Measurements from ENCODE around the gene SPPL2B.
A peak's percentile ranks its signal among the peaks of the same experiment; 100 is the strongest.
"Not testable (repeated sequence)": the region's sequence is repeated elsewhere in the genome, so short reads cannot be mapped to it uniquely, and the experiment has no call there.

Gene SPPL2B

DNA sequence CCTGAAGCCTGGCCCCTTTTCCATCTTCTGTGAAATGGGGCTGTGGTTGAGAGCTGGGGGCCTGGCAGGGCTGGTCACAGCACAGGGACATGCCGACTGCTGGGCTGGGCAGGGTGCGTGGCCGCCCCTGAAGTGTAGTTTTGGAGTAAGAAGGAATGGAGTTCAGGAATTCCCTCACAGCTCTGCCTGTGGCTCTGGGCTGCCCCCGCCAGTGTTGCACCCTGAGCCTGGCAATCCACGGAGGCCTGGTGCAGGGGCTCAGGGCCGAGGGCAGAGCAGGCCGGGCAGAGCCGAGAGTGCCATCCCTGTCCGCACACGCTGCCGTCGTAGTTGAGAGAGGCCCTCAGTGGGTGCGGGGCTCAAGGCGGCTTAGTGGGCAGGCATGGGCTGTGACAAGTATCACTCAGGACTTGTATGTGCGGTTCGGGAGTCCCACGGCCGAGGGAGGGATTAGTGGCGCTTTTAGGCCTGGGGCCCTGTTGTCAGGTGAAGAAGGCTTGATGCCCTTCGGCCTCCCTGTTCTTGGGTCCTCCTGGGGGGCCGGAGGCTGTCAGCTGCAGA lies 9.7 kb downstream of the SPPL2B start:
- no peak for DNase-seq (ENCODE audit: low read depth)

DNA sequence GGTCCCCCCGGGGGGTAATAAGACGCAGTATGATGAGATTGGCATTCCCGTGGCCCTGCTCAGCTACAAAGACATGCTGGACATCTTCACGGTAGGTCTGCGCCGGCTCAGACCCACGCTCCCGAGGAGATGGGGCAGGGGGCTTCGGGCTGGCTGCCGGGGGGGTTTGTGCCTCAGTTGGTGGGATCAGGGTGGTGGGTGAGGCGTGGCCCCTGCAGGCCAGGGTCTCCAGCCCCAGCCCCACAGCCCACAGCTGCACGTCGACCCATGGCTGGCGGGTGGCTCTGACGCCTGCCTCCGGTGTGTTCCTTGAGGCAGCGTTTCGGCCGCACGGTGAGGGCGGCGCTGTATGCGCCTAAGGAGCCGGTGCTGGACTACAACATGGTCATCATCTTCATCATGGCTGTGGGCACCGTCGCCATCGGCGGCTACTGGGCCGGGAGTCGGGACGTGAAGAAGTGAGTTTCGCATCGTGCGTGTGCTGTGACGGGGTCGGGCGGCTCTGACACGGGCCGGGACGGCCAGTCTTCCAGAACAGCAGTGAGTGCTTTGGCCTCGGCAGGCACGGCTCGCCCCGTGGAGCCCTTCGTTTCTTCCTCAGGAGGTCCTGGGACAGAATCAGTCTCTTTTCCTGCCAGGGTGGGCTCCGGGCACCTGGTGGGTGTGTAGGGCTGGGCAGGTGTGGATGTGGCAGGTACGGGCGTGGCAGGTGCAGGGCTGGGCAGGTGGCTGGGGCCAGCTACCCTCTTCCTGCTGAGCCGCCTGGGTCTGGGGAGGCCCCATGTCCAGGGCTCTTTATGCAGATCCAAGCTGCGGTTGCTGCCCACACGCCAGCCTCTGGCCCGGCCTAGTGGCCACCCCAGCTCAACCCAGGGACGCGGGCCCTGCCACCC lies 10.5 kb downstream of the SPPL2B start:
- no peak for DNase-seq (ENCODE audit: low read depth)

DNA sequence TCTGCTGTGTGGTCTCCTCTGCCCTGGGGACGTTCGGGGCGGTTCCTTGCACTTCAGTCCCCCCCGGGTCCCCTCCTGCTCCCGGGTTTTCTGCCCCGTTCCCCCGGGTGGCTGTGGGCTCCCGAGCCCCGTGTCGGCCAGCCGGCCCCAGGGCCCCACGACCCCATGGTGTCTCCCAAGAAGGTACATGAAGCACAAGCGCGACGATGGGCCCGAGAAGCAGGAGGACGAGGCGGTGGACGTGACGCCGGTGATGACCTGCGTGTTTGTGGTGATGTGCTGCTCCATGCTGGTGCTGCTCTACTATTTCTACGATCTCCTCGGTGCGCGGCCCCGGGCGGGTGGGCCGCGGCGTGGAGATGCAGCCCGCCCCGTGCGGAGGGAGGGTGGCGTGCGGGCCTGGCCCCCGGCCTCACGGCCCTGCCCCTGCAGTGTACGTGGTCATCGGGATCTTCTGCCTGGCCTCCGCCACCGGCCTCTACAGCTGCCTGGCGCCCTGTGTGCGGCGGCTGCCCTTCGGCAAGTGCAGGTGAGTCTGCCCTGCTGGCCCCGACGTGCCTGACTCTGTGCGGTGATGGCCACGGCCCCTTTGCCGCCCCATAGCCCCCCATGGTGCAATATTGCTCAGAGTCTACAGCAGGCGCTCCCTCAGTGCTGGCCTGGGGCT lies 11.3 kb downstream of the SPPL2B start:
- DNase-seq (ENCODE audit: low read depth), result no peak

DNA sequence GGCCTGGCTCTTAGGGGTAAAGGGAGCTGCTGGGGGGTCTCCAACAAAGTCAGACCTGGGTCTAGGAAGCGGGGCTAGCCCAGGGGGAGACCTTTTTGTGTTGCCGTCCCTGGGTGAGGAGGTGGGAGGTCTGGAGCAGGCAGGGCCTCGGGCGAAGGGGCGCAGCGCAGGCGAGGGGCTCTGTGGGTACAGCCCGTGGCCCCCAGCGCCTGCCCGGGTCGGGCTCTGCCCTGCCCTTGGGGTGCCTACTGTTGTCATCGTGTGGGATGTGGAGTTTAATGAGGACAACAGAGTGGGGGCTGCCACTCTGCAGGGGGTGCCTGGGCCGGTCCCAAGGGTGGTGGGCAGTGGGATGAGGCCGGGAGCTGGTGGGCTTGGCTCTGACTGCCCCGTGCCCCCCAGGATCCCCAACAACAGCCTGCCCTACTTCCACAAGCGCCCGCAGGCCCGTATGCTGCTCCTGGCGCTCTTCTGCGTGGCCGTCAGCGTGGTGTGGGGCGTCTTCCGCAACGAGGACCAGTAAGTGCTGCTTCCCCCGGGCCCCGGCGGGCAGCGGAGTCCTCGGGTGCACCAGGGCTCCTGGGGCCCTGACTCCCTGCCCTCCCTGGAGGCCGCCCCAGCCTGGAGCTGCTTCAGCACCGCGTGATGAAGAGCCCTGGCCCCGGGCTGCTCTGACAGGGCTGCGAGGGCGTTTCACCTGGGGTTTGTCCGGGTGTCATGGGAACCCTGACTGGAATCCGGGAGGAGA lies 12.2 kb downstream of the SPPL2B start:
- no peak for DNase-seq (ENCODE audit: low read depth)

DNA sequence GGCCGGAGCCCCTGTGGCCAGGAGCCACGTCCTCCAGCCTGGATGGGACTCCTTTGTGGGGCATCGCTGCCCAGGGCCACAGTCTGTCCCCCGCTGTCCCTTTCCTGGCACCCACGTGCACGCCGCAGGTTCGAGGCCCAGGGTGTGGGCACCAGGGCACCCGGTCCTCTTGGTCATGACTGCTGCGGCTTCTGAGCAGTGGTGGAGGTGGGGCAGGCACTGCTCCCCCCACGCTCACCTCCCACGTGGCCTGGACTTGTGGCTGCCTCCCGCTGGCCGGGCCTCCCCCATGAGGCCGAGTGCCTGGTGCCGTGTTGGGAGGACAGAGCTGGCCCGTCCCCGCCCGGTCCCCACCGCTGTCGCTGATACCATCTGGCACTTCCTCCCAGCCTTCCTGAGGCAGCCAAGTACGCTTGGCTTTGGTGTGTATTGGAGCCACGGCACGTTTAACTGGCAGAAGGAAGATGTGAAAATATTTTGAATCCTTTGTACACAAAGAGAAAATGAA lies 12.8 kb downstream of the SPPL2B start:
- peak; percentile 87 for DNase-seq (ENCODE audit: low read depth)

DNA sequence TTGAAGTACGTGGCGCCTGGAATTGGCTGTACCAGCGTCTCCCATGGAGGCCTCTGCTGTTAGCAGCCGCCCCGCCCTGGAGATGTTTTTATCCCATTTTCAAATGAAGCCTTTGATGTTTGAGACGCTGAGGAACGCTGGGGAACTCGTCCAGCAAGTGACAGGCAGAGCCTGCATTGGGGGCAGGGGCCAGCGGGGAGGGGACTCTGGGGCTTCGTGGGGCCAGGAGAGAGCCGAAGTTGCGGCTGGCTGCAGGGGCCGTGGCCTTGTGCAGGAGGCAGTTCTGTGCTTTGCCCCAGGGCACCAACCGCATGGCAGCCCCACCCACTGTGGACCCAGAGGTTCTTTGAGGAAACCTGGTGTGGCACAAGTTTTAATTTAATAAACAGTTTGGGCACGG lies 13.5 kb downstream of the SPPL2B start:
- DNase-seq (ENCODE audit: low read depth), result no peak

DNA sequence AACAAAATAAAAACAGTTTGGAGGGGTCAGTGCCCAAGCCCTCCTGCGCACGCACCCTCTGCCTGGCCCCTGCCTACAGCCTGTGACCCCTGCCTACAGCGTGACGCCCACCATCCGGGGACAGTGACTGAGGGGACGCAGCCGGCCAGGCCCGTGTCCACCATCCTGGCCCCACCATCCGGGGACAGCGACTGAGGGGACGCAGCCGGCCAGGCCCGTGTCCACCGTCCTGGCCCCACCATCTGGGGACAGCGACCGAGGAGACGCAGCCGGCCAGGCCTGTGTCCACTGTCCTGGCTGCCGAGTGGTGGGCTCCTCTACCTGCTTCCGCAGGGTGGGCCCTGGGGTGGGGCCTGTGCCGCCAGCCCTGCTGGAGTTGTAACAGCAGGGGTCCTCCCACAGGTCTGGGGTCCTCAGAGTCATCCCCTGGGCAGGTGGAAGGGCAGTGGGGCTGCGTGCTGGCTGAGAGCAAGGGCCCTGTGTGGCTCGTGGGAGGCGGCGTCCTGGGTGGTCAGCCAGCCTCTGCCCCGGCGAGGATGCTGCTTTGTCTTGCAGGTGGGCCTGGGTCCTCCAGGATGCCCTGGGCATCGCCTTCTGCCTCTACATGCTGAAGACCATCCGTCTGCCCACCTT lies 14.3 kb downstream of the SPPL2B start:
- no peak for DNase-seq (ENCODE audit: low read depth)

DNA sequence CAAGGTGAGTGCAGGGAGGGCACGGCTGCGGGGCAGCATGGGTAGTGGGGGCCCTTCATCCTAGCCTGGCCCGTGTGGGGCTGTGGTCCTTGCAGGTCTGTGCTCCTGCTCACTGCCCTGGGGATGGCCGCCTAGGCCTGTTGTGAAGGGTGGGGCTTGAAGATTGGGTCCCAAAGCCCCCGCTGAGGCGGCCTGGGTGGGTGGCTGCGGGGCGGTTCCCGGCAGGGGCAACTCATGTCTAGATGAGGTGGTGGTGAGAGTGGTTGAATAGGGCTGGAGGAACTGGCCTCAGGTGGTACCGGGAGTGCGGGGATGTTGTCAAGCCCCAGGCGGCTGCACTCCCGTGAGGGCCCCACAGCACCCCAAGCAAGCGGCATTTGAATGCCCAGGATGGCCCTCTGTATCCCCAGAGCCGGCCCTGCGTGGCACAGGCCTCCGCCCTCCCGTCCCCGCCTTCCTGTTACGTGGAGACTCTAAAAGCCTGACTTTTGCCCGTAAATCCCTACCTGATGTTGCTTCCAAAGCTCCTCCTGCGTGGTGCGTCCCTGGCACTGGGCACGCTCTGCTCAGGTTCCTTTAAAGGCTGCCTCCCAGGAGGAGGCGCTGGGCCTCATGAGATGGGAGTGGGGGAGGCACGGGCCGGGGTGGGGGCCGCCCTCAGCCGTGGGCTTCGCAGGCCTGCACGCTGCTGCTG lies 15.0 kb downstream of the SPPL2B start:
- no peak for DNase-seq (ENCODE audit: low read depth)

DNA sequence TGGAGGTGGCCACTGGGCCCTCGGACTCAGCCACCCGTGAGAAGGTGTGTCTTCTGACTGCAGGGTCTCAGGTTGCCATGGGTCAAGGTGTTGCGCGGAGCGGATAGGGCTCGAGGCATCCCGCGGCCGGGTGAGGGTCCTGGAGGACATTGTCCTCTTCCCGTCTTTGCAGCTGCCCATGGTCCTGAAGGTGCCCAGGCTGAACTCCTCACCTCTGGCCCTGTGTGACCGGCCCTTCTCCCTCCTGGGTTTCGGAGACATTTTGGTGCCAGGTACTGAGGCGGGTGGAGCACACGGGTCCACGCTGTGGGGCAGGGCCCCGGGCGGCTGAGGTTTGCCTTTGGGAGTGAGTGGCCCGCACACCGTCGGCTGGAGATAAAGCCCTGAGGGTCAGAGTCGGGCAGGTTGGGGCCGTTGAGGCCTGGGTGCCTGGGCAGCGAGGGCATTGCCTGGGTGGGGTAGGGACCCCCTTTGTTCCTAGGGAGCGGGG lies 15.9 kb downstream of the SPPL2B start:
- DNase-seq (ENCODE audit: low read depth), result no peak

DNA sequence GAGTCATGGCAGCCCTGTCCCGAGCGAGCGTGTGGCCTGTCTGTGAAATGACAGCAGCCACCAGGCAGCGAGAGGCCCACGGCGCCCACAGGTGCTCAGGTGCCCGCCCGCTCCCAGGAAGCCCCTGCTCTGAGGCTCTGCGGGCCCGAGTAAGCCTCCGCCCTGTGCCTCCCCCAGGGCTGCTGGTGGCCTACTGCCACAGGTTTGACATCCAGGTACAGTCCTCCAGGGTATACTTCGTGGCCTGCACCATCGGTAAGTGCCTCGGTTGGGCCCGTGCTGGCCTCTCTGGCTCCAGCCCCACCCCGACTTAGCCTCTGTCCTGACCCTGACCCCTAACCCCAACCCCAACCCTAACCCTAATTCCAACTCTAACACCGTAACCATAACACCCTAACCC lies 16.6 kb downstream of the SPPL2B start:
- no peak for DNase-seq (ENCODE audit: low read depth)

DNA sequence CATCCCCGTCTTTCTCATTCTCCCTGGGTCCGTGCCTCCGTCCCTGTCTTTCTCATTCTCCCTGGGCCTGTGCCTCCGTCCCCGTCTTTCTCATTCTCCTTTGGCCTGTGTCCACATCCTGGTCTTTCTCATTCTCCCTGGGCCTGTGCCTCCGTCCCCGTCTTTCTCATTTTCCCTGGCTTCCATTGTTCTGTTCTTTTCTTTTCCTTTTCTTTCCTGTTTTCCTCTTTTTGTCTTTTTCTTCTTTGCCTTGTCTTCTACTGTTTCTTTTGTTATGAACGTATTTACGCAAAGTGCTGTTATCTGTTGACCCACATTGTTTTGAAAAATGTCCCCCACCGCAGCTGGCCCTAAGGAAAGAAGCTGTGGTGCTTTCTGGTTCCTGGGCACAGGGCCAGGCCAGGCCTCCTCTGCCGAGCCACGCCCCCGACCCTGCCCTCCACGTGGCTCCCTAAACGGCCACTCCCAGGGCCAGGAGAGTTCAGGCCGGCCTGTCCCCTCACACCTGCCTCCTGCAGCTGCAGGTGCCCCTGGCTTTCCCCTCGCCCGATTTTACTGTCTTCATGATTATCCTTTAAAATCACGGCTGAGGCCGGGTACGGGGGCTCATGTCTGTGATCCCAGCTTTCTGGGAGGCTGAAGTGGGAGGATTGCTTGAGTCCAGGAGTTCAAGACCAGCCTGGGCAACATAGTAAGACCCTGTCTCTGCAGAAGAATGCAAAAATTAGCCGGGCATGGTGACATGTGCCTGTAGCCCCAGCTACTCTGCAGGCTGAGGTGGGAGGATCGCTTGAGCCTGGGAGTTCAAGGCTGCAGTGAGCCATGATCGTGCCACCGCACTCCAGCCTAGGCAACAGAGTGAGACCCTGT lies 17.5 kb downstream of the SPPL2B start:
- DNase-seq (ENCODE audit: low read depth), result no peak

DNA sequence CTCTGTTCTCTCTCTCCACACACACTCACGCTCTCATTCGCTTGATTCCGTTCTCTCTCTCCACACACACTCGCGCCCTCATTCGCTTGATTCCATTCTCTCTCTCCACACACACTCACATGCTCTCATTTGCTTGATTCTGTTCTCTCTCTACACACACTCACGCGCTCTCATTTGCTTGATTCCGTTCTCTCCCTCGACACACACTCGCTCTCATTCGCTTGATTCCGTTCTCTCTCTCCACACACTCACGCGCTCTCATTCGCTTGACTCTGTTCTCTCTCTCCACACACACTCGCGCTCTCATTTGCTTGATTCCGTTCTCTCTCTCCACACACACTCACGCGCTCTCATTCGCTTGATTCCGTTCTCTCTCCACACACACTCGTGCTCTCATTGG lies 21.3 kb downstream of the SPPL2B start:
- DNase-seq (ENCODE audit: low read depth), result not testable (repeated sequence)

DNA sequence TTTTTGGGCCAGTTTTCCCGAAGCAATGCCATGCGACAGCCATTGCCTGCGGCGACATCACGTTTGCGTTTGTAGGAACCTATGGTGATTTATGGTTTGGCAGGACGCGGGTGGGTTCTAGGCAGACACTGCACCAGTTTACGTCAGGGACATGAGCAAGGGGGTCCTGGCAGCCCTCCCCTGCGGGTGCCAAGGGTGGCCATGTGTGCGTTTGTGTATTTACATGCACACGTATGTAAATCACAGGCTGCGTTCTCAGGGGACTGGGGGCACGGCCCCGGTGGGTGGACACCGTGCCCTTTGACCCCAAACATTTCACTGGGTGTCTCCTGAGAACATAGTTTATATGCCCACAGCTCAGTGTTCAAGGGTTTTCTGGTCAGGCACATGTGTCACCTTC lies 22.2 kb downstream of the SPPL2B start:
- DNase-seq (ENCODE audit: low read depth), result no peak

DNA sequence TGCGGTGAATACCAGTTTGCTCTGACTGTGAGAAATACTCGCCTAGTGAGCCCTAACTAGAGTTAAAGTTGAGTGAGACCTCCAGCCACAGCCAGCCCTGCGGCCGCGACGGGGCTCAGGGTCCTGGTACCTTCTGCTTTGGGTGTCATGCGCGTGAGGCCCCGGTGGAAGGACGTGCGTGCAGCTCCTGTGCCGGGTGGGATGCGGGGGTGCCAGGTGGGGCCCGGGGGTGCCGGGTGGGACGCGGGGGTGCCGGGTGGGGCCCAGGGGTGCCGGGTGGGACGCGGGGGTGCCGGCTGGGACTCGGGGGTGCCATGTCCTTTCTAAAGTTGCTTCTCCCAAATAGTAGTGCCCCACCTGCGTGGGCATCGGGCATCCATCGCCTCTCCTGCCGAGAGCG lies 23.1 kb downstream of the SPPL2B start:
- no peak for DNase-seq (ENCODE audit: low read depth)

DNA sequence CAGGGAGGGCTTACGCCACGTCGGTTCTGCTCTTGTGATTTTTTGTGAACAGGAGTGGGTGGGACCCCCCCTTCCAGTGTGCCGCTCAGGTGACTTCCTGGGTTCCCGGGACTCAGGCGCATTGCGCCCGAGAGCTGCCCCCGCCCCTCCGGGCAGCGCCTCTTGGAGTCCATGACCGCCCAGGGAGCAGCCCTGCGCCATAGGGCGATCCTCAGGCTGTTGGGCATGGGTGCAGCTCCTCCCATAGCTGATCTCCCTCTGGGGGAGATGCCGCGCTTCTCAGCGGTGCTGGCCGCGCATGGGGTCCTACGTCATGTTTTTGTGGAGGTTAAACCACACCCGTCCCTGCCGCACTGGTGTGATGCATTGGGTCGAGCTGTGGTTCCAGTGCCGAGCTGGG lies 23.6 kb downstream of the SPPL2B start:
- DNase-seq (ENCODE audit: low read depth), result no peak

DNA sequence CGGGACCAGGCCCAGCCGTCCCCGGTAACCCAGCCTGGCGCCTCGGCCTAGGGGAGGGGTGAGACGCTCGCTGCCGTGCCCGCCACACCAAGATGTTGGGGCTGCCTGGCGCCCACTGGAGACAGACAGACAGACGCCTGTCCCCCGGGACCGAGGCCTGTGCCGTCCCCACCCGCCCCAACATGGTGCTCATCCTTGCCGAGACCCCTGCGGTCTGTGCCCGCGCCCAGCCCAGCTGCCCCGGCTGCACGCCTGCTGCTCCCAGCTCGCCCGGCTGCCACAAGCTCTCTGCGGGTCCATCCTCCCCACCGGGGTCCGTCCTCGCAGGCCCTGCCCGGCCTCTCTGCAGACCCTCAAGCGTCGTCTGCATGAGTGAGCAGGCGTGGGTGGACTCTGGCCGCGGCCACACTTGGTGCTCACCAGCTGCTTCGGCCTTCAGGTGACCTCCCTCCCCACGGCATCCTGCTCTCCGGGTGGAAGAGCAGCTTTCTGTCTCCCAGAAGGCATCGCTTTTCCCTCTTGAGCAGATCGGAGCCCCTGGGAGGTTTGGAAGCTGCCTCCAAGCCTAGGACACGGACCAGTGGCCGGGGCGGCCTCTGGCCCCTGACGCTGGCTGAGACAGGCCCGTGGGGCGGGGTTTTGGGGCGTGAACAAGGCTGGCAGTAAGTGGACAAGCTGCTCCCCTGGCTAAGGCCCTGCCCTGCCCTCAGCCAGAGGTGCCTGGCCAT lies 24.8 kb downstream of the SPPL2B start:
- no peak for DNase-seq (ENCODE audit: low read depth)

DNA sequence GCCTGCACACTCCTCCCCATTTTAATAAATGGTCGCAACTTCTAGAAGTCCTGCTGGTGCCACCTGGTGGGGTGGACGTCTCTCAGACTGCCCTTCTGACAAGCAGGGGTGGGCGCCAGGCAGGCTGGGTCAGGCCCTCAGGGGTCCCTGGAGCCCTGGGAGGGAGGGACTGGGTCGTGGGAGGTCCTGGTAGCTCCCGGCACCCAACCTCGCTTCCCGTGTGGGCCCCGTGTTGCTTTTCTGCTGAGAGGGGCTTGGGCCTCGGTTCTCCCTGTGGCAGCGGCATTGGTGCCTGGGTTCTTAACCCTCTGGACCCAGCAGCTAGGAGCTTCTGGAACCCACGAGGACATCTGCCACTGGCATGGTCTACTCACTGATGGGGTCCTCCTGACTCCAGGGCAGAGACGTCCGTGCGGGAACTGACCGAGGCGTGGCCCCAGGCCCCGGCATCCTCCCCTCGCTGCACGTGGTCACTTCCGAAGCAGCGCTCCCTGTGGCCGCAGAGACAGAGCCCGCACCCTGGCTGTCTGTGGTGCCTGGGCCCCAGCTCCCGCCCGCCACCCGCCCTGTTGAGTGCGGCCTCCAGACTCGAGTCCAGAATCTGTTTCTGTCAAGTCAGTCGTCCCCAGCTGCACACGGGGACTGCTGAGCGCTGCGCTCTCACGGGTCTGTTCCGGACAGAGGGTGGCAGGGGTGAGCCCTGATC lies 25.6 kb downstream of the SPPL2B start:
- no peak for DNase-seq (ENCODE audit: low read depth)

DNA sequence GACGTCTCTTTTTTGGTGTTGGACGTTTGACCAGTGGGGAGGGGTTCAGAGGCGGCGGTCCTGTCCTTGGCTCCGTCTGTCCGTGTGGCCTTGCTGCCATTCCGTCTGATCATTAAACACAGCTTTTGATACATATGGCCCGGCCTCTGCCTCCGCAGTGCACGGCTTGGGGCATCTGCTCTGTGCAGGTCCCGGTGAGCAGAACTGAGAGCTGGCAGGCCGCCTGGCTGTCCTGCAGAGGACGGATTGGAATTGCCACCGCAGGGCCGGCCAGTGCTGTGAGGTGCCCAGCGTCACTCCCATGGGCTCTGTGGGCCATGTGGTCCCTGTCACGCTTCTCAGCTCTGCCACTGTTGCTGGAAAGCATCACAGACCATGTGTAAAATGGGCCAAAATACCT lies 26.2 kb downstream of the SPPL2B start:
- no peak for DNase-seq (ENCODE audit: low read depth)
